Dedifferentiated amniotic fluid mesenchymal stem cell (primary cell): Measurements from ENCODE around the gene USP28.
"Not testable (repeated sequence)": the region's sequence is repeated elsewhere in the genome, so short reads cannot be mapped to it uniquely, and the experiment has no call there.

ENCODE experiments used
- DNase-seq: peaks from one replicate; pipeline ENCODE4 v3.0.0-alpha.2; 2016; ENCODE audit errors: extremely low spot score

Gene USP28

DNA sequence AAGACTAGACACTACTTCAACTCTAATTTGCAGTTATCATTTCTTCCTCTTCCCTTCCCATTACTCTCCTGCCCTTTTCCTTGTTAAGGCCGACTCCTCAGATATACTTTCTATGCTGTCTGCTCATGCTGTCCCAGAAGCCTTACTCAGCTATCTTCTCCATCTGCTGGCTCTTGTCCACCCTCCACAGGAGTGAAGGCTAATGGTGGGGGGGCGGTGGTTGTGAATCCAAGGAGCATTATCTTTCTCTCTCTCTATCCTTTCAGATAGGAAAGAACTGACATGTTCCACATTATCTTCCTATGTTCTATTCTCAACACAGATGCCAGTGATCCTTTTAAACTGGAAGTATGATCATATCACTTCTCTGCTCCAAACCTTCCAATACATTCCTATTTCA lies 37.4 kb downstream of the USP28 start:
- no peak for DNase-seq

DNA sequence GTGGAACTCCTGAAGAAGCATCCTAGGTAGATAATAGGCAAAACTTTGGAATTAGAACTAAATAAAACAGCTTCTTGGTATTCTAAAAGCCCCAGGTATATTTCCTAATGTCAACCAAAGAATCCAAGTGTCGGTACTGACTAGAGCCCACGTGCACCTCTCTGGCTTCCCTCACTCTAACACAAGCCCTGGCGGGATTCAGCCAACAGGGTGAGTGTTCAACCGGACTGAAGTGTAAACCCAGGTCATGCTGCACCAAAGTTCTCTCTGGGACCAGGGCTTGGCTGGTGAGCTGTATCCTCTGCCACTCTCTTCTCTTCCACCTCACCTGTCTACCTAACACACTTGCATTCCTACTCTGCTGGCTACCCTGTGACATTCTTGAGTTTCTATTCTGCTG lies 40.1 kb downstream of the USP28 start:
- DNase-seq: no peak

DNA sequence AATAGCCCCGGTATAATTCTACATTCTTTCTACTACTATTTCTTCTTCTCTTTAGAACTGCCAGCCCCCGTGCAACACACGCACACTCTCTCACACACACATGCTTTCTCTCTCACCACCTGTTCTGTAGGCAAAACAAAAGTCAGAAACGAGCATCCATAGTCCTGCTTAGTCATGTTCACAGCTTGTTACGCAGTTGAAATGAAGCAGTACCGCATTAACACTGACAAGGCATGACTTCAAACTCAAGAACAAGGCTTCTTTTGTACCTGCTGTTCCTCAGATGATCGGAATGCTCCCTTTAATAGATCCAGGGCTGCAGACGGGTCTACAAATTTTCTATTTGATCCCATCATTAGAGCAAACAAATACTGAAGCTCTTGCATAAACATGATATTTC lies 42.2 kb downstream of the USP28 start:
- DNase-seq: no peak

DNA sequence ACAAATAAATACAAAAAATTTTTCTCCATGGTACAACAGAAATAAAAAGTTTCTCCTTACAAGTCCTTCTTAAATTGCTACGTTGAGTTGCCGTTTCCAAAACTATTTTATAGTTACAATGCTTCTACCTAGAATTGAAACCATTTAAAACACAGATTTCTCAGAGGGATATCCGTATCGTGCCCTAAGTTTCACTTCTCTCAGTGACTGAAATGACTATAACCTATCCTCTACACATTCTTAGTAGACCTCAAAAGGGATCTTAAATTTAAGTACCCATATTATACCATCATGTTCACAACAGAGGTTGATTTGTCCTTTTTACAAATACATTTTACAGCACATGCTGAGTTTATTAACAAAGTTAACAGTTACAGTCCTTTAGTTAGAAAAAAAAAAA lies 44.1 kb downstream of the USP28 start:
- DNase-seq: no peak

DNA sequence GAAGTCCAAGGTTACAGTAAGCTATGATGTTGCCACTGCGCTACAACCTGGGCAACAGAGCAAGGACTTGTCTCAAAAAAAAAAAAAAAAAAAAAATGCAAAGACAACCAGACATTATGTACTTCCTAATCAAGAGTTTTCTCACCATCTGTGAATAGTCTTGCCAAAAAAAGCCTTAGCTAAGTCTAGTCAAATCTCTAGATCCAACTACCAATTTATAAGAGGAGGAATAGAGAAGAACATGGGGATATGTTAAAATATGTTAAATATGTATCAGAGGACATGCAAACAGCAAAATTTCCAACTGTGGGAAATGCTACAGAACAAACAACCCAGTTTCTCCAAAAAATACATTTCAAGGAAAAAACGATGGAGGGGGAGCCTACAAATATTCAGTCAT lies 45.6 kb downstream of the USP28 start:
- DNase-seq: no peak

DNA sequence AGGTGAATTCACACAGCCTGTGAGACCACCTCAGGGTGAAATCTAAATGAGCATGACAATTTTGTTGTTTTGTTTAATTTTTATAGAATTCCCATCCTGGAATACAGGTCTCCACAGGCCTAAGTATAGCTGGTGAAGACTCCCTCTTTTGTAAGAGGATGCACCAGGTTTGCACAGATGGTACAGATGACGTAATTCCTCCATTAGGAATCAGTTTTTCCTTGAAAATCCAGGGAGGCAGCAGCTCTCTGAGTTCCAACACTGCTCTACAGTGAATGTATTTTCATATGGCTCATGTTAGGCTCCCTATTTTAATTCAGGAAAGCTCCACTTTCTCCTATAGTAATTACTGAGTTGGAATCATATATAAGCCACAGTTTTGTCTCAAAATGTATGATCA lies 47.2 kb downstream of the USP28 start:
- DNase-seq: no peak

DNA sequence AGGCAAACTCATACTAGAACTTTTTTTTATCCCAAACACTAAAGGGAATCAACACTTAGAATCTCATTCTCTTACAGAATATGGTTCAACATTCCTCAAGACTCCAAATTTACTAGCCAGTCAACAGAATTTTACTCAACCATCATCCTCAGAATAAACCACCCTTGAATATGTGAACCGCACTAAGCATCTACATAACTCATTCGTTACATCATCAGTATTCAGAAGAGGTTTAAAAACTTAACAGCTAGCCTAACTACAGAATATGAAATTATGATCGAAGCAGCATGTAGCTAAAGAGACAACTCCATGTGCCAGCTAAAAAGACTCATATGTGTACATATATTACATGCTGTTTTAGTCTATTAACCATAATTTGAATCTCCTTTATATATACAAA lies 47.9 kb downstream of the USP28 start:
- DNase-seq: no peak

DNA sequence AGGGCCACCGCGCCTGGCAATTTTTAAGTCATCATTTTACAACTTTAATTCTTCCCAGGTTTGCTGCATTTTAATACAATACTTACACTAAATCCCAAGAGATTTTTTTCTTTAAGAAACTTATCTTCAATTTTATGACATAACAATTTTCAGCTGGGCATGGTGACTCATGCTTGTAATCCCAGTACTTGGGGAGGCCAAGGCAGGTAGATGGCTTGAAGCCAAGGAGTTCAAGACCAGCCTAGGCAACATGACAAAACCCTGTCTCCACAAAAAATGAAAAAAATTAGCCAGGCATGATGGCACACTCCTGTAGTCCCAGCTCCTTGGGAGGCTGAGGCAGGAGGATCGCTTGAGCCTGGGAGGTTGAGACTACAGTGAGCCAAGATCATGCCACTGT lies 56.9 kb downstream of the USP28 start:
- DNase-seq: no peak

DNA sequence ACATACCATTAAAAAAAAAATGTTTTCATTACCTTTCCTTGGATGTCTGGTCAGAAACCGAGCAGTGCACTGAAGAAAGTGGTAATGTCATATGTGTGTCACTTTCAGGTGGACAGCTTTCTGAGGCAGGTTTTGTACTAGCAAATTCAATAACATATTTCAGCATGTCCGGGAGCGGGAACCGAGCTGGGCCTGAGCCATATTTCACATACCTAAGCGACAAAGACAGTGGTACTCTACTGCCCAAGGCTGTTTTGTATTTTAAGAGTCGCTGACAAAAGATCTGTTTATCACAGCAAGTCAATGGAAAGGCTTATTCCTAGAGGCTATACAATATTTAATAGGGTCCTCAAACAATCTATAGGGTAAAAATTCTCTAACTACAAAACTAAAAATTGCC lies 57.7 kb downstream of the USP28 start:
- no peak for DNase-seq

DNA sequence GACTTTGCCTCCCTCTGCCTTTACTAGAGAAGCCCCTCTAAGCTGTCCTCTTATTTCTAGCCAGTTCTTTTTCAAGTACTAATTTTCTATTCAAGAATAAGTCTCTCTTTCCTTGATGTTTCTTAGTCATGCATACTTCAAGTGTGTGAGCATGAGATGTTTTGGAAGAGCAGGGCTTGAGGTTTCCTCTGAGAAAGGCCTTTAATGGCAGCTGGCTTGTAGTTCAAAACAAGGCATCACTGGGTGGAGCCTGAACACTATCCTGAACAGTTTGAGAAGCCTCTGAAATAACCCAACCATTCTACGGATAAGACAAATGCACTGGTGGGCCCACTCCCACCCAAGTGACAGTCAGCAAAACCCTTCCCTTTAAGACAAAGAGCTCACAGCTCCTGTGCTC lies 58.2 kb downstream of the USP28 start:
- DNase-seq: no peak

DNA sequence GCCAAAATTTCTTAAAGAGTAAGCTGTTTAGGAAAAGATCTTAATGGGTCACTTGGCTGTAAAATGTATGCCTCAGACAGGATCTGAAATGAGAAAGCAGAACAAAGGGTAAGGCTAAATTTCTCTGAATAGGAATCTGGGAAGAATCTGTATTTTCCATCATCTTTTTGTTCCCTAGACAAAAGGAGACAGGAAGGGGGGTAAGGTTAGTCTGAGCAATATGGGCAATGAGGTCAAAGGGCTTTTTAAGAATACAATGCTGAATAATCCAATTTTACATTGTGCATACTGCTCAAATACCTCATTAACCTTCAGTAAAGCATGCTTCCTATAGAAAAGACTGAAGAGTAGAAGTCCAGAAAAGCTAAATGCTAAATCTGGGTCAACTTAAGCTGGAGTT lies 61.2 kb downstream of the USP28 start:
- no peak for DNase-seq

DNA sequence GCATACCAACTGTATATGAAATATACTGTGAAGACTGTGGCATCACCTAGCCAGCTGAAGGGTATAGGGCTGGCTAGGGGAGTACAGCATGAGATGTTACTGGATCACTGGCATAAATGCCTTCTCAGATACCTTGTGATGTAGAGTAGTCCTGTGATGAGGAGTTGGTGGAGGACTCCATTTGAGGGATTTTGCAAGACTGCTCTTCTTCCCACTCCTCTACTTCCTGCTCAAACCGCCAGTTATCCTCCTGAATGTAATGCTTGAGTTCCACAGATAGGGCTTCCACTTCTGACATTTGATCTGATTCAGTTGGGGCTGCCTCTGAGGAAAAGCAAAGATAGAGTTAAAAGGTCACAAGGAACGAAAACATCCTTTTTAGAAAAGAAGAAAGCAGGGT lies 66.4 kb downstream of the USP28 start:
- DNase-seq: no peak

DNA sequence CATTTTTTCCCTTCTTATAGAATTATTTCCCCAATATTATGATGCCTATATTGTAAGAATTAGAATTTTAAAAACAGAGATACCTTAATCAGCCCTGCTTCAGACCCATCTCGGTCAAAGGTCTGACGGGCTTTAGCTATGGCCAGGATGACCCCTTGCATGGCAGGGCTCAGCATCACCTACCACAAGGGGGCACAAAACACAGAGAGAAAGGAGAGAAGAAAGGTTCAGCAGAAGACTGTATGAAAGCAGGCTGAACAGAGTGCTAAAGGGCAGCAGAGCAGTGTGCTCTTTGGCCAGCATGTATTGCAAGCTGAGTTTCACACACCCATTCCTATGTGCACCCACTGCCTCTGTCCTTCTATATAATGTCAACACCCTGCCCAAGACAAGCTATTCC lies 69.0 kb downstream of the USP28 start:
- DNase-seq: no peak

DNA sequence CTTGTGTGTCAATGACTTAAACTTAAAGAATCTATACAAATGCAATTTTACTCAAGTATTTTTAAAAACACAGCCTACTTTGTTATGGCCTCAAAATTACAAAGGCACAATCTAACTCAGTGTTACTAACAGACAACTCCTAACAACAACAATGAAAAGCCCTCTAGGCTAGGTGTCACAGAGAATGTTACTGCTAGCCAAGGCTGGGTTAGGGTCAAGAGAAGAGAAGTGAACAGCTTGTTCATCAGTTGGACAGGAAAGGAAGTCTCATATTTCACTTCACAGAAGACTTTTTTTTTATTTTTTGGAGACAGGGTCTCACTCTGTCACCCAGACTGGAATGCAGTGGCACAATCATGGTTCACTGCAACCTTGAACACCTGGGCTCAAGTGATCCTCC lies 69.7 kb downstream of the USP28 start:
- DNase-seq: no peak

DNA sequence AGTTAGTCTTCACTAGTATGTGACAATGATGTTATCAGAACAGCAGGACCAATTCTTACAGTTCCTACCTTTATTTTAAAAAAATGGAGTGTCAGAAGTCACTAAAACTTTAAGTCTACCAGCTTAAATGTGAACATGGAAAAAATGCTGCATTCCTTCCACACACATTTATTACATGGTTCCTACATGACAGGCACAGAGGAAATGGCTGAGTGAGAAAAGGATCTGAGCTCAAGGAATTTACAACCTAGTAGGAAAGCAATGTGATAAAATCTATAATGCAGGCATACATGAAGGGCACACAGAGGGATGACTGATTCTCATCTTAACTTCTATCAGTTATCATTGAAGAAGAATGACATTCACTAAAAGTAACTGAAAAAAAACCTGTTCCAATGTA lies 72.8 kb downstream of the USP28 start:
- no peak for DNase-seq

DNA sequence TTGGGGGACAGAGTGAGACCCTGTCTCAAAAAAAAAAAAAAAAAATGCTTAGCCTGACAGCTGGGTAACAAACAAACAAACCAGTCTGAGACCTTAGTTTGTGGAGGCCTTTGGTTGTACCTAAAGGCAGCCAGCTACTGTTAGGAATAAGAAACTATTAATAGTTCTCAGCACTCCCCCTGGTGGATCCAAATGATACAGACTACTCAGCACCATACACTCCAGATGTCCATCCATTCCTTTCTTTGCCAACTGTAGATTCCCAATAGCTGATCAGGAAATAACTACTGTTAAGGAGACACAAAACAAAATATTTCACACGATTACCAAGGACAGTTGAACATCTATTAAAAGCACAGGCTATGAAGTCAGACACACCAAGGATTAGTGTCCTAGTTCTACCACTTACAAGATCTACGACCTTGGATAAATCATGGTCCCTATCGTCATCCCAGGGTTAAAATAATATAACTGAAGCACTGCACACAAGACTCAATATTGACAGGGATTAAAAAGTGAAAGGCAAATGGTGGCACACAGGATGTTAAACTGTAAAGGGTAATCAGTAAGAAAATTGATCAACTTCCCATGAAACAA lies 78.6 kb downstream of the USP28 start:
- DNase-seq: no peak

DNA sequence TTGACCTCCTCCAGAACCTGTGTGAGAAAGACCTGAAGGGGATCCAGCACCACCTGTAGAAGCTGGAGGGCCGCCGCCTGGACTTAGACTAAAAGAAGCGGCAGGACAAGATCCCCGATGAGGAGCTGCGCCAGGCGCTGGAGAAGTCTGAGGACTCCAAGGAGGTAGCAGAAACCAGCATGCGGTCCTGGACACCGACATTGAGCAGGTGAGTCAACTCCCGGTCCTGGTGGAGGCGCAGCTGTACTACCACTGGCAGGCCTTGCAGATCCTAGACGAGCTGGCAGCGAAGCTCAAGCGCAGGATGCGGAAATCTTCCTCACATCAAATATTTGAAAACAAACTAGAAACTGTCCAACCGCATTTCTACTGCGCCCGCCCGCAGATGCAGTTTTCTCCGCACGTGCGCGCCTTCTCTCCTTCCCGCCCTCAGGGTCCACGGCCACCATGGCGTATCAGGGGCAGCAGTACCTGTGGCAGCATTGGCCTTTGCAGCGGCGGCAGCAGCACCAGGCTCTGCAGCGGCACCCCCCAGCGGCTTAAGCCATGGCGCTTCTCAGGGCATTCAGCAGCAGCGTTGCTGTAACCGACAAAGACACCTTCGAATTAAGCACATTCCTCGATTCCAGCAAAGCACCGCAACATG lies 85.6 kb downstream of the USP28 start:
- no peak for DNase-seq

DNA sequence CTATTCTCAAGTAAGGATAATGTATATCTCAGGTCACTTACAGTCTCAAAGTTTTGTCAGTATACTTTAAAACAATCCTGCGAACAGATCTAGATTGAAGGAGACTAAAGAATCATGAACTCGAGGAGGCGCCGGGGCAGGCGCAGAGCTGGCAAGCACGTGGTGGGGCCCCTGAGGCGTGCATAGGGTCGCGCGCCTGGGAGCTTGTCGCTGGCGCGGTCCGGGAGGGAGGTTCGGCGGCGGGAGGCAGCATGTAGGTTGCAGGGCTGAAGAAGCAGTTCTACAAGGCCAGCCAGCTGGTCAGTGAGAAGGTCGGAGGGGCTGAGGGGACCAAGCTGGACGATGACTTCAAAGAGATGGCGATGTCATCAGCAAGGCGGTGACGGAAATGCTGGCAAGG lies 86.4 kb downstream of the USP28 start:
- not testable (repeated sequence) for DNase-seq

DNA sequence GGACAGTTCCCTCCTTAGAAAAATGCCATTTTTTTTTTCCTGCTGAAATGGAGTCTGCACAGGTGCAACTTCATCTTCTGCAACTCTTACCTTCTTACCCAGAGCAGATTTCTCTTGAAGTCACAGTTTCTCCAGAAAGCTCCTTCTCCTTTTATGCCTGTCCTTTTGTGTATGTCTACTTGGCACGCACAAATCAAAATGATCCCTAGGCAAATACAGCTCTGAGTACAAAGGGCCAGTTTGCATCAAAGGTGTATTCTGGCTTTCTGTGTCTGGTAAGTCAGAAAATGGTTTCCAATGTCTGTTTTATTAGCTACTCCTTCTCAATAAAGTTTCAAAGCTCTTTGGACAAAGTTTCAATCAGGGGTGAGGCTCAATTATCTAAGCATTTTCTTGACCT lies 93.2 kb downstream of the USP28 start:
- no peak for DNase-seq

DNA sequence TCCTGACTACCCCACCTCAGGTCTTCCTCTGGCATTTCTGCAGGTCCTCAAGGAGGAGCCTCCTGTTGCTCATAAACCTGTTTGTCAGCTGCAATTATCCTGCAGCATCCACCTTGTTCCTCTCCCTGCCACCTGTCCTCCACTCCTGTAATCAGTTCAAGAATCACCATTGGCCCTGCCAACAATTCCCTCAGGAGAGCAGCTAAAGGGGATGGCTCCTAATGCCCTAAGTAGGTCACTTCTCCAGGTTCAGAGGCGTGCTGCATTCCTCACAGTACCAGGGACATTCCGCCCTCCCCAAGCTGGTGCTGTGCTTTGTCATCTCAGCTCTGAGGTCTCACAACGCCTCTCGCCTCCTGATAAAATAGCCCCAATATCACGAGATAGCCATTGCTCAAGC lies 93.7 kb downstream of the USP28 start:
- DNase-seq: no peak

DNA sequence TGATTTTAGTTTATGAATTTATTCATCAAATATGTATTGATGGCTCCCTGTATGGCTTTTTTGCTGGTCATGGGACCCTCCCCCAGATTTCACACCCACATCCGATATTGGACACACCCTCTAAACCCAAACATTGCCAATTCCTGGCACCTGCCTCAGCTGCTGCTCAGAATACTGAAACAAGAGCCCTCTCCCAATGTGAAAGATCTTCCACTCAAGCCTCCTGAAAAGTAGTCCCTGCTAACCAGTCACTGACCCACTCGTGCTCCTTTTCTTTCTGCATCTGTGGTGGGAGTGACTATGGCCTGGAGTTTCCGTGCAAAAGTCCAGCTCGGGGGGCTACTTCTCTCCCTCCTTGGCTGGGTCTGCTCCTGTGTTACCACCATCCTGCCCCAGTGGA lies 95.9 kb downstream of the USP28 start, which contains the start of gene CLDN25:
Gene CLDN25 (plus strand): TSS at position 301 of the 400 bp plus-strand sequence. CDS start 0 bp downstream, at position 301.
- DNase-seq: no peak

DNA sequence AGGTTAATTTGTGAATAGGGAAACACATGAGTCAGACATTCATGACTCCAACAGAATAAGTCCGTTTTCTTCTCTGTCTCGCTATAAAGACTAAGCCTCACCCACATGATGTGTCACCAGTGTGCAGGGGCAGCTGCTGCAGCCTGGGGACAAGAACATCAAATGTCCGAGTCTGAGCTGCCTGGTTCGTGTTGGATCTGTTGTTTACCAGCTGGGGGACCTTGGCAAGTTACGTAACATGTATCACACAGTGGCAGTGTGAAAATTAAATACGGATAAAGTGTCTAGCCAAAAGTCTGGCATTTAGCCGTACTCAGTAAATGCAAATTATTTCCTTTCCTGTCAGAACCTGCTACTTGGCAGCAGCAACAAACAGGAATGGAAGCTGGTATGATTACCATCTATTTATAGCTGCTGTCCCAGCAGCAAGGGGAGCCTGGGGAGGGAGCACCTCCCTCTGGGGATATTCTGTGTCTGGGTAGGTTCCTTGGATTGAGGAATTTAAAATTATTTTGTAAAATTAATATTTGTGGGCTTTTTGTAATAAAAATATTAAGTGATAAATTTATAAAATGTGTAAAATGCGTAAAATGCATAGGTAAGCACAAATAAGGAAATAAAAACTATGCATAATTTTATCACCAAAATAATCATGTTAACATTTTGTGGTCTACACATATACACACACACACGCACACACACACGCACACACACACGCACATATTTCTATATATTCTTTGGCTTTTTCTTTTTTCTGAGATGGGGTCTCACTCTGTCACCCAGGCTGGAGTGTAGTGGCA lies 97.1 kb downstream of the USP28 start:
- DNase-seq: peak; percentile 24

DNA sequence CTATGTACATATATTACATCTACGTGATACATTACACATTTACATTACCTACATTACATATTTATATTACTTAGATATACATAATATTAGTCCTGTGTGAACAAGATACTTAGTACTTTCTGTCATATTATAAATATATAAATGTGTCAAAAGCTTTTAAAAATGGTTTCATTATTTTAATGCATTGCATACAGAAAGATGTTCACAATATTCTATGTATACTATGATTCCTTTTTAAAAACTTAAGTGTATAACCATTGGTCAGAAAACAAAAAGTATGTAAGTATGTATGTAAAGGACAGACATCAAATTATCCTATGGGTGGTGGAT lies 101.2 kb downstream of the USP28 start:
- no peak for DNase-seq
